Measurements from ENCODE around the gene MORN1. TPM values are rescaled to one million over a fixed set of nuclear protein-coding genes. Genes with fewer than 3 reads are reported as not detected.

Gene MORN1
- total RNA-seq, 4 donors from 2014 or later = 2.8 to 9.6 (median 4.3) TPM

GRCh38 chr1:2350911-2351655 lies 40.3 kb downstream of the MORN1 start:
- TF ChIP-seq CTCF (IDR thresholded peaks at IDR 0.05; ENCODE audit: low read depth) = no peak

- no peak for TF ChIP-seq CTCF (IDR thresholded peaks at IDR 0.05; ENCODE audit: low read depth)
Measured at GRCh38 chr1:2350501-2350900, 40.9 kb downstream of the MORN1 start.

DNA sequence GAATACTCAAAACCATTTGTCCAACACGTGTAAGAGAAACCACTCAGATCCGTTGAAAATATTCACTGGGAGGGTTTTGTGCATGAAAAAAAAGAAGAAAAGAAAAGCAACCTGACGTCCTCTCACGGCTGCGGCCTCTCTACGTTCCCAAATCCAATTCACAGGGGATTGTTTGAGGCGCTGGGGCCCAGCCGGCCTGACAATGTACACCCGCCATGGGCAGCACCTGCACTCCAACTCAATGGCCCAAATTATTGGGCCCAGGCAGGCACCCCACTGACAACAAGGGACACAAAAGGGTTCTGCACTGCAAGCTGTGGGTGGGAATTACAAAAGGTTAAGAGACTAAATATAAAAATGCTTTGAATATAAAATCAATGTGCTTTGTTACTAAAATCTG lies 41.5 kb downstream of the MORN1 start:
- no peak for TF ChIP-seq CTCF (IDR thresholded peaks at IDR 0.05; ENCODE audit: low read depth)

DNA sequence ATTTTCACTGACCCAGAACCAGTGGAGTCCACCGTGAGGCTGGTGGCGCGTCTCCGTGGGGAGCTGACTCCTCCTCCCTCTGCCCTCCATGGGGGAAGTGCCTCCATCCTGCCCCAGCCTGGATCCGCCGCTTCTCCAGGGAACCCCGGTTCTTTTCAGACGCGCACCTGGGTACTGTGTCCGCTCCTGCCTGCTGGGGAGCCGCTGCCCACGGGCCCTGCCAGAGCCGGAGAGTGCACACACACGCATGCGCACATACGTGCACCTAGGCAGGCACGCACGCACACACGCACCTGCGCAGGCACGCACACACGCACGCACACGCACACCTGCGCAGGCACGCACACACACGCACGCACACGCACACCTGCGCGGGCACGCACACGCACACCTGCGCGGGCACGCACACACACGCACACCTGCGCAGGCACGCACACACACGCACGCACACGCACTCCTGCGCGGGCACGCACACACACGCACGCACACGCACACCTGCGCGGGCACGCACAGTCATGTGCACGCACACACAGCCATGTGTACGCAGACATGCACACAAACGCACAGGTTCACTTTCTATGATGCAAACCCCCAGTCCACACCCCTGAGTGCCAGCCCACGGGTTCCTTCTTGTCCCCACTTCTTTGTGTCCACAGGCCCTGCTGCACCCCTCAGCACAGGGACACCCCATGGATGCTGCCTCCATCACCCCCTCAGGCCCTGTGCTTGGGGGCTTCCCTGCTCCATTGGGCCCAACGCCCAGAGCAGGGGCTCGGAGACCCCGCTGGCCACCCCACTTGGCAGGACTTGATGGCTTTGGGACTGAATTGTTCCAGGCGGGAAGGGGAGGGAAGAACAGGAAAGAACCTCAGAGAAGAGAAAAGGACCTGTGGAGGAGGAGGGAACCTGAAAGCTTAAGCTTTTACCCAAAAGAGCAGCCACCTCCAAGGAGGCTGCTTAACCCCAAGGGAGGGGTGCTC lies 42.7 kb downstream of the MORN1 start:
- no peak for TF ChIP-seq CTCF (IDR thresholded peaks at IDR 0.05; ENCODE audit: low read depth)

DNA sequence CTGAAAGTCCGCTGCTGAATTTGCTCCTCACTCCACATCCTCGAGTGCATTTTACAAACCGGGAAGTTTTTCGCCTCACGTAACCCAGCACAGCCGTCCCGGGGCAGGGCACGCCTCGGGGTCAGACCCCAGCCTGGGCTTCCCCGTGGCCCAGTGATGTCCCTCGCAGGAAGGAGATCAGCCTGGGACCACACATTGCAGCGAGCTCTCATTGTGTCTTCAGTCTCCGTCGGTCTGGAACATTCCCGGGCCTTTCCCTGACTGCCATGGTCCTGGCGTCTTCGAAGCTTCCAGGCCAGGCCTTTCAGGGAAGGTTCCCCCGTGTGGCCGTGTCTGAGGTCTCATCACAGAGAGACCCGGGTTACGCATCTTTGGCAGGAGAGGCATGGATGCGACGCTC lies 43.5 kb downstream of the MORN1 start:
- TF ChIP-seq CTCF (IDR thresholded peaks at IDR 0.05; ENCODE audit: low read depth) = no peak

DNA sequence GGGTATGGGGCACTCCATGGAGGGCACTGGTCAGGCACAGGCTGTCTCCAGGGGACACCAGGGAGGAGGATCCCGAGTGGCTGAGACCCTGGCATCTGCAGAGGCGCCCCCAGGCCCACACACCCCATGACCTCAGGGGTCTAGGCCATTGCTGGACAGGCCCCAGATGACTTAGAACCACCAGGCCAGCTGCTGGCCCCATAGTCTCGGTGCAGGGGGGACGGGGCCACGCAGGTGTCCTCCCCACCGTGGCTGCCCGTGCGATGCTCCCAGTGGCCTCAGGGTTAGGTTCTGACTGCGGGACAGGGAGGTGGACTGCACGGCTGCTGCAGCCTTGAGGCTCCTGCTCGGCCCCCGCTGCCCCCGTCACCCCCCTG lies 44.0 kb downstream of the MORN1 start:
- no peak for TF ChIP-seq CTCF (IDR thresholded peaks at IDR 0.05; ENCODE audit: low read depth)

Data from subcutaneous adipose tissue (tissue), 4 donors.